Activated CD4-positive, alpha-beta T cell treated with anti-CD3 and anti-CD28 coated beads for 36 hours (primary cell): ENCODE data around the gene RIMBP2. TPM values are rescaled to one million over a fixed set of nuclear protein-coding genes. Genes with fewer than 3 reads are reported as not detected.

ENCODE experiments used
- ATAC-seq: fragments of 200-7000 bp; cut with Tn5 transposase; one replicate; pipeline ENCODE4 v1.10.0; 2021; ENCODE audit warnings: mild to moderate bottlenecking, moderate library complexity
- CTCF ChIA-PET: fragments of 350-600 bp; sonication (Branson Sonifier 250); formaldehyde crosslinking; loops from one replicate; lab custom pipeline; 2021; ENCODE audit warnings: antibody characterized with exemption; lab: Charles Lee
- POLR2A ChIA-PET: fragments of 350-600 bp; sonication (Branson Sonifier 250); formaldehyde crosslinking; loops from one replicate; lab custom pipeline; 2021; ENCODE audit warnings: antibody characterized with exemption, inconsistent platforms; lab: Charles Lee
- DNase-seq: peaks from one replicate; pipeline ENCODE4 v3.0.0-alpha.2; 2020
- H3K27ac Mint-ChIP-seq: one replicate; pipeline ENCODE4 v1.8.0; 2021; ENCODE audit warnings: mixed read lengths
- H3K27me3 Mint-ChIP-seq: one replicate; pipeline ENCODE4 v1.8.0; 2021; ENCODE audit warnings: mixed read lengths
- H3K36me3 Mint-ChIP-seq: one replicate; pipeline ENCODE4 v1.8.0; 2021; ENCODE audit warnings: low read depth, mixed read lengths
- H3K4me1 Mint-ChIP-seq: one replicate; pipeline ENCODE4 v1.8.0; 2021; ENCODE audit warnings: mixed read lengths
- H3K4me3 Mint-ChIP-seq: one replicate; pipeline ENCODE4 v1.8.0; 2021; ENCODE audit warnings: mild to moderate bottlenecking, moderate library complexity, mixed read lengths
- H3K9me3 Mint-ChIP-seq: one replicate; pipeline ENCODE4 v1.8.0; 2021; ENCODE audit warnings: low read depth, mixed read lengths
- intact Hi-C, 2 experiments: fragments of 100-400 bp; cut with DNase I in 1 of 2; cut with micrococcal nuclease in 1 of 2; formaldehyde crosslinking; loops; one replicate each; pipeline versions ENCODE4 v1.14.2 to v1.15.1; 2022 to 2024; cut with DNase I, micrococcal nuclease
- total RNA-seq, 2 experiments: library from RNA; stranded (reverse); gene quantifications; one replicate each; pipeline ENCODE4 v1.2.3, GENCODE V29; 2021

Gene RIMBP2
- total RNA-seq, 2 experiments from 2014 or later = not detected

DNA sequence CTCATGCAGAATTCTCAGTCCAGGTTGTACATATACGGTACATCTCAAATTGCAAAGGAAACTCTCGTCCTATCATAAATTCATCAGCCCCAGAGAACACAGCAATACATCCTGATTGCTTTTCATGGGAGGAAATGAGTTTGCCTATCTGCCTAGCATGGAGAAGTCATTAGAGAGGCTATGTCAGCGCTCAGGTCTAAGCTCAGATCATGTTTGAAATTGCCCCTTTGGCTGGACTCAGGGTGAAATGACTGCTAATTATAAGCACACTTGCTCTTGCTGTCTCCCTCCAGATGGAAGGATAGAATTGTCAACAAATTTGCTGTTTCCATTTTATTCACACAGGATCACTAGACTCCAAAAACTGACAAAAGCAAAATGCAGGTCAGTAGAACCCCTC, 178.4 kb downstream of the RIMBP2 start:
- no peaks in the 10 kb centered on the region for H3K36me3 Mint-ChIP-seq
- peaks cover 13% of the 10 kb centered on the region for H3K9me3 Mint-ChIP-seq
- H3K4me1 Mint-ChIP-seq = no peaks in the 10 kb centered on the region
- CTCF ChIA-PET = no interaction called here
- no peak overlapping the region for H3K27ac Mint-ChIP-seq
- POLR2A ChIA-PET = no interaction called here
- no peaks in the 10 kb centered on the region for H3K27me3 Mint-ChIP-seq
- H3K4me3 Mint-ChIP-seq = no peak overlapping the region
- DNase-seq = no peak
- ATAC-seq = no peak
- intact Hi-C loops = no loop called here

DNA sequence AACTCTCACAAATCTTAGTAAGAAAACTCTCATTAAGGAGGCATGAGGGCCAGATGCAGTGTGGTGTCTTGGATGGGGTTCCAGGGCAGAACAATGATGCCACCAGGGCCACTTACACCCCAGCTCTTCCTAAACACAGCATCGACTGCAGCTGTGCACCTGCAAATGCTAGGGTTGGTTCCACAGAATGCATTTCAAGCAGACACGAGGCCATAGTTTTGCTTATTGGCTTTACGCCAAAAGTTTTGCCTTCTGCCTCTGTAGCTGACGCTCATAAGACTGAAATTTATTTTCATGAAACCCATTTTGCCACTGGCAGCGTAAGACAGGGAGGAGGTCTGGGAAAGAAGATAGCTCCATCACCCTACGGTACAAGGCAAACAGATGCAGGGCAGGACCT, 179.0 kb downstream of the RIMBP2 start:
- intact Hi-C loops = no loop called here
- H3K36me3 Mint-ChIP-seq = no peaks in the 10 kb centered on the region
- H3K4me3 Mint-ChIP-seq = no peak overlapping the region
- ChIA-PET POLR2A (no interaction called here), CTCF (no interaction called here)
- DNase-seq (no peak), ATAC-seq (no peak)
- no peak overlapping the region for H3K27ac Mint-ChIP-seq
- peaks cover 12% of the 10 kb centered on the region for H3K9me3 Mint-ChIP-seq
- no peaks in the 10 kb centered on the region for H3K27me3 Mint-ChIP-seq
- no peaks in the 10 kb centered on the region for H3K4me1 Mint-ChIP-seq

- ChIA-PET POLR2A (no interaction called here), CTCF (interaction anchor here (0.7 kb wide), 1 partner anchor 20 kb away, joined by 3 read pairs; no protein-coding TSS in a partner anchor)
- Mint-ChIP-seq H3K36me3 (no peaks in the 10 kb centered on the region), H3K4me1 (no peaks in the 10 kb centered on the region), H3K4me3 (no peak overlapping the region), H3K27ac (no peak overlapping the region), H3K27me3 (peaks cover 4% of the 10 kb centered on the region), H3K9me3 (no peaks in the 10 kb centered on the region)
- intact Hi-C loops = no loop called here
- DNase-seq (no peak), ATAC-seq (no peak)
Measured at GRCh38 chr12:130530429-130530828, 185.7 kb downstream of the RIMBP2 start.

DNA sequence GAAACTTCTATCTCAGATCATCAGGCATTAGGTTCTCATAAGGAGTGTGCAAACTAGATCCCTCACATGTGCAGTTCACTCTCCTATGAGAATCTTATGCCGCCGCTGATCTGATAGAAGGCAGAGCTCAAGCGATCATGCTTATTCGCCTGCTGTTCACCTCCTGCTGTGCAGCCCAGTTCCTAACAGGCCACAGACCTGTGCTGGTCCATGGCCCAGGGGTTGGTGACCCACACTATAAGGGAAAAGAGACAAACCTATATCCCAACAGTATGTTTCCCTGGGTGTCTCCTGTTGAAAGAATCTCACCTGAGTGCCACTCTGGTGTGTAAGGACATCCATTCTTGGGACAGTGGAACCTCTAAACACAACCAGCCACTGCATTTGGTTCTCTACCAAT, 186.3 kb downstream of the RIMBP2 start:
- CTCF ChIA-PET = interaction anchor here (0.7 kb wide), 1 partner anchor 19 kb away, joined by 3 read pairs; no protein-coding TSS in a partner anchor
- no peaks in the 10 kb centered on the region for H3K9me3 Mint-ChIP-seq

DNA sequence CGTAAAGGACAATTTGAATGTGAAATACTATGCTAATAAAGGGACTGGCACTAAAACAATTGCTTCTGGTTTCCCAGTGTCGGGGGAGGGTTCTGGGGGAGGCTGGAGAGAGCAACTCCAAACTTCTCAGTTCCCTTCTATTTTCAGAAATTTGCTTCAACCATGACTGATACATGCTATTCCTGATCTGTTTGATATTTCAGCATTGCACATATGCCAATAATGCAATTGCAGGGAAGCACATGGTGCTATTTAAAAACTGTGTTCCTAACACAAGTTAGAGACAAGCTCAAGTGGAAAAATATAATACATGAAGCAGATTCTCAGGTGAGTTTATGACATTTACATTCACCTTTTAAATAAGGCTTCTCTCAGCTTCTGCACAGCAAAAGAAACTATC, 188.9 kb downstream of the RIMBP2 start:
- Mint-ChIP-seq H3K36me3 (no peaks in the 10 kb centered on the region), H3K9me3 (no peaks in the 10 kb centered on the region), H3K4me1 (no peaks in the 10 kb centered on the region), H3K4me3 (no peak overlapping the region), H3K27me3 (peaks cover 13% of the 10 kb centered on the region), H3K27ac (no peak overlapping the region)
- intact Hi-C loops = no loop called here
- POLR2A ChIA-PET = no interaction called here
- no peak for ATAC-seq
- CTCF ChIA-PET = no interaction called here
- no peak for DNase-seq

More for the DNA sequence above, 186.3 kb downstream of the RIMBP2 start:
- no peak overlapping the region for H3K27ac Mint-ChIP-seq
- POLR2A ChIA-PET = no interaction called here
- no peak overlapping the region for H3K4me3 Mint-ChIP-seq
- intact Hi-C loops = no loop called here
- no peaks in the 10 kb centered on the region for H3K4me1 Mint-ChIP-seq
- ATAC-seq (no peak), DNase-seq (no peak)
- H3K27me3 Mint-ChIP-seq = peaks cover 5% of the 10 kb centered on the region
- no peaks in the 10 kb centered on the region for H3K36me3 Mint-ChIP-seq

DNA sequence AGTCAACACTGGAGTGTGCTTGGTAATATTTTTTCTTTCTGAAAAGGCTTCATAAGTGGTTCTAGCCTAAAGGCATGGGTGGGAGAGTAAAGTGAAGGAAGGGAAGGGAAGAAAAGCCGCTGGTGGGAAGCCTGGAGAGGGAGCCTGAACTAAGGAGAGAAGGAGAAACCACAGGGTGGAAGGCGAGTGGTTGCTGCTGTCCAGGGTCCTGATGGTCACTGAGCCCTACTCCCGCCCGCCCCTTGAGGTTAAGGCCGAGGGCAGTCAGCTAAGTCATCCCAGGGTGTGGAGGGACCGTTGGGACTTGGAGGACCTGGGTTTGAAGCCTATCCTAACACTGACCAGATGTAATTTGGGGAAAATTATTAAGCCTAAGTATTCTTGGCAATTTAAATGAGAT, 189.3 kb downstream of the RIMBP2 start:
- H3K27ac Mint-ChIP-seq = no peak overlapping the region
- POLR2A ChIA-PET = no interaction called here
- H3K4me1 Mint-ChIP-seq = no peaks in the 10 kb centered on the region
- no peaks in the 10 kb centered on the region for H3K9me3 Mint-ChIP-seq
- H3K4me3 Mint-ChIP-seq = no peak overlapping the region
- no peaks in the 10 kb centered on the region for H3K36me3 Mint-ChIP-seq
- DNase-seq (peak; percentile 19), ATAC-seq (no peak)
- peaks cover 13% of the 10 kb centered on the region for H3K27me3 Mint-ChIP-seq
- CTCF ChIA-PET = no interaction called here
- intact Hi-C loops = no loop called here

DNA sequence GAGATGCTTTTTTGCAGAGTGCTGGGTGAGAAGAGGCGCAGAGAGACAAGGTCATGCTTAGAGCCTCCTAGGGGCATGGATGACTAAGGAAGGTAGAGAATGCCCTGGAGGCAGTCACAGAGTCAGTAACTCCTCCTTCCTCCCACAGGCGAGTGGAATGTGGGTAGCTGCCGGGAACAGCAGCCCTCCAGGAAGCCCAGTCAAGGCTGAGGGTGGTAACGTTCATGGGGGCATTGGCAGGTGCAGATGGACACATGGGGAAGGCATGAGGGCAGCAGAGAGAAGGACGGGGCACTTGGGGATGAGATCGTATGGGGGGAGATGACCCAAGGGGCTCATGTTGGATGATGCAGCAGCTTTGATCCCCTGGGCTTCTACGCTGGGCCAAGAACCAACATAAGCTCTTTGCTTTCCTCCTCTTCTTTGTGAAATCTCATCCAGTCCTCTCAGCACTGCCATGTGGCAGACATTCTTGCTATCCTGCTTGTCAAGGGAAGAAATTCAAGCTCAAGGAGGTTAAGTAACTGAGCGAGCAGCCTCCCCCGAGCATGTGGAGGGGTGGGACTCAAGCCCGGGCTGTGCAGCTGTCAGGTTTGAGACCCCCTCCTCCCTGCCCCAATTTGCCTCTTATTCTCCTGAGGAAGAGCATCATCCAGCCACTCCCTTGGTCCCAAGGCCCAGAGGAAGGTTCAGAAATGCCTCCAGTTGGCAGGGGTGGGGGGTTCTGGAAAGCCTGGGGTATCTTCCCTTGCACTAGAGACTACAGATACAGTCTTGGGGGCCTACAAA, 190.5 kb downstream of the RIMBP2 start:
- DNase-seq (no peak), ATAC-seq (no peak)
- Mint-ChIP-seq H3K27me3 (peaks cover 13% of the 10 kb centered on the region), H3K4me3 (no peak overlapping the region), H3K27ac (no peak overlapping the region), H3K36me3 (no peaks in the 10 kb centered on the region), H3K9me3 (no peaks in the 10 kb centered on the region), H3K4me1 (no peaks in the 10 kb centered on the region)
- POLR2A ChIA-PET = no interaction called here
- CTCF ChIA-PET = no interaction called here
- intact Hi-C loops = no loop called here

GRCh38 chr12:130524759-130525158, 191.3 kb downstream of the RIMBP2 start:
- ATAC-seq (no peak), DNase-seq (no peak)
- intact Hi-C loops = no loop called here
- ChIA-PET POLR2A (no interaction called here), CTCF (no interaction called here)
- H3K9me3 Mint-ChIP-seq = no peaks in the 10 kb centered on the region
- H3K27ac Mint-ChIP-seq = no peak overlapping the region
- peaks cover 13% of the 10 kb centered on the region for H3K27me3 Mint-ChIP-seq
- no peaks in the 10 kb centered on the region for H3K4me1 Mint-ChIP-seq
- H3K36me3 Mint-ChIP-seq = no peaks in the 10 kb centered on the region
- H3K4me3 Mint-ChIP-seq = no peak overlapping the region

DNA sequence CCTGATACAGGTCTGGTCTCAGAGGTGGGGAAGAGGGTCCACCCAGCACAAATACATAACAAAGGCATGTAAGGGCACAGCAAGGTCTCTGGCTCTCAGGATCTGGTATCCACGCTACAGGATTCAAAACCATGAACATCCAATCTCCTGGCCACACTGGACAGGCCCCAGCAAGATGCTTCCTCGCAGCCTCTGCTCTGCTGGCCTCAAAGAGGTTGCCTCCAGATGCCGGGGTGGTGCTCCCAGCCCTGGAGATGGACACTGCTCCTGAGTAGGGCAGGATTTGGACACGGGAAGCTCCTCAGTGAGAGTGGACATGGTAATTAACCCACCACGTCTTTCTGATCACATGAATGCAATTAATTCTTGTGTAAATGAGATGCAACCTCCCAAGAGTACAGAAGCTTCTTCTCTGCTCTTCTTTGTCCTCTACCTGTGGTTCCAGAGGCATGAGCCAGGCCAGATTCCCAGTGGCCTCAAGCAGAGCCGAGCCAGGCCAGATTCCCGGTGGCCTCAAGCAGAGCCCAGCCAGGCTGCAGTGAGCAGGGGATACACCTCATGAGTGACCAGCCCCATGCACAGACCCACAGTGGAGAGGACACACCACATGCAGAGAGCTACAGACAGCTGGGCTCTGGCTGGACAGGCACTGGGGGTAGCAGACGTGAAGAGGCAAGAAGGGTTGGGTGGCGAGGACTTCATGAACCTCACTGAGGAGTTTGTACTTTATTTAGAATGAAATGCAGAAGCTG, 192.1 kb downstream of the RIMBP2 start:
- no peaks in the 10 kb centered on the region for H3K36me3 Mint-ChIP-seq
- CTCF ChIA-PET = no interaction called here
- H3K4me1 Mint-ChIP-seq = no peaks in the 10 kb centered on the region
- ATAC-seq (no peak), DNase-seq (no peak)
- no peaks in the 10 kb centered on the region for H3K9me3 Mint-ChIP-seq
- no peak overlapping the region for H3K4me3 Mint-ChIP-seq
- intact Hi-C loops = no loop called here
- POLR2A ChIA-PET = no interaction called here
- peaks cover 10% of the 10 kb centered on the region for H3K27me3 Mint-ChIP-seq
- no peak overlapping the region for H3K27ac Mint-ChIP-seq

GRCh38 chr12:130523208-130523607, 192.9 kb downstream of the RIMBP2 start:
- Mint-ChIP-seq H3K4me1 (no peaks in the 10 kb centered on the region), H3K9me3 (no peaks in the 10 kb centered on the region), H3K27me3 (peaks cover 9% of the 10 kb centered on the region), H3K4me3 (no peak overlapping the region), H3K36me3 (no peaks in the 10 kb centered on the region), H3K27ac (no peak overlapping the region)
- ChIA-PET POLR2A (no interaction called here), CTCF (no interaction called here)
- ATAC-seq = no peak
- intact Hi-C loops = no loop called here
- no peak for DNase-seq

DNA sequence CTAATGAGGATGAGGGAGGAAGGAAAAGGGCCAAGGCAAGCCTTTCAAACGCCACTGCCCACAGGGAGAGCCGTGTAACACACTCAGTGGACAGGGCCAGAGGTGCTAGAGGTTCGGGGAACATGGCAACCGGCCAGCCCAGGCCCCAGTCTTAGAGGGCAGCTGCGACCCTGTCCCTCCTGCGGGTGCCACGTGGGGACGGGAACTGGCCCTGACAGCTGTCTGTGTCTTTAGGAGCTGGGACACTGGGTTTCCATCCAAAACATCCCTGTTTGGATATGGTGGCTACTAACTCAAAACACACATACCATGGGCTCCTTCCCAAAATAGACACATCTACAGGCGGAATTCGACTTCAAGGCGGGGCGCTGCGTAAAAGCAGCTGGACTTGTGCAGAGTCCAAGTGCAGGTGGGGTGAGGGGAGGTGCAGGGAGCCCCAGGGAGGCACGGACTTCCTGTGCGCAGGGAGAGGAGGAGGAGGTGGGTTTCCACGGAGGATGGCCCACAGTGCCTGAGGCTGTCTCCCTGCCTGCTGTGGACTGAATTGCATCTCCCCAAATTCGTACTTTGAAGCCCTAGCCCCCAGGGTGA, 193.8 kb downstream of the RIMBP2 start:
- no peaks in the 10 kb centered on the region for H3K9me3 Mint-ChIP-seq
- no peaks in the 10 kb centered on the region for H3K36me3 Mint-ChIP-seq
- H3K27me3 Mint-ChIP-seq = peaks cover 9% of the 10 kb centered on the region
- ChIA-PET POLR2A (no interaction called here), CTCF (no interaction called here)
- ATAC-seq = no peak
- no peak for DNase-seq
- no peaks in the 10 kb centered on the region for H3K4me1 Mint-ChIP-seq
- no peak overlapping the region for H3K4me3 Mint-ChIP-seq
- H3K27ac Mint-ChIP-seq = no peak overlapping the region
- intact Hi-C loops = no loop called here
